HG03095 (cell line): ENCODE results near the gene ARL15.

ENCODE experiments used
- ATAC-seq: cut with Tn5 transposase; IDR thresholded peaks from one replicate; pipeline ENCODE4 v1.9.1; 2021; ENCODE audit warnings: moderate library complexity; ENCODE audit not compliant: unreplicated experiment

ARL15 gene

GRCh38 chr5:54288568-54289217 lies 21.7 kb downstream of the ARL15 start:
- no peak for ATAC-seq

DNA sequence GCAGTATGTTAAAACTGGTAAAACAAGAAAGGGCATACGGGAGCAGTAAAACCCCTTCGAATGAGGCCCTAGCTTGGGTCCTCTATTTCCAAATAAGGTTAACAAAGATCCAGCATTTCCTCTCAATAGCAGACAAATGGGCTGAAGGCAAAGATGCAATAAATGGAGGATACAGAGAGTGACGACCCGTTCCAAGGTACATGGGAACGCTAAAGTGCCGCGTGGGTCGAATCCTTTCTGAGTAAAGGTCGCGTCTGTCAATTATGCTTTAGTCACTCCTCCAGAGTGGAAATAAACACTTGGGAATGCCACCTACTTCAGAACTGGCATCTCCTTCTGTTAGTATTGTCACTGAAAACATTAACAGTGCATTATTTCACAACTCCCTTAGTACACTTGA lies 24.7 kb downstream of the ARL15 start:
- ATAC-seq, result no peak

GRCh38 chr5:54284586-54284985 lies 25.8 kb downstream of the ARL15 start:
- ATAC-seq, result no peak

GRCh38 chr5:54282876-54283275 lies 27.5 kb downstream of the ARL15 start:
- no peak for ATAC-seq

DNA sequence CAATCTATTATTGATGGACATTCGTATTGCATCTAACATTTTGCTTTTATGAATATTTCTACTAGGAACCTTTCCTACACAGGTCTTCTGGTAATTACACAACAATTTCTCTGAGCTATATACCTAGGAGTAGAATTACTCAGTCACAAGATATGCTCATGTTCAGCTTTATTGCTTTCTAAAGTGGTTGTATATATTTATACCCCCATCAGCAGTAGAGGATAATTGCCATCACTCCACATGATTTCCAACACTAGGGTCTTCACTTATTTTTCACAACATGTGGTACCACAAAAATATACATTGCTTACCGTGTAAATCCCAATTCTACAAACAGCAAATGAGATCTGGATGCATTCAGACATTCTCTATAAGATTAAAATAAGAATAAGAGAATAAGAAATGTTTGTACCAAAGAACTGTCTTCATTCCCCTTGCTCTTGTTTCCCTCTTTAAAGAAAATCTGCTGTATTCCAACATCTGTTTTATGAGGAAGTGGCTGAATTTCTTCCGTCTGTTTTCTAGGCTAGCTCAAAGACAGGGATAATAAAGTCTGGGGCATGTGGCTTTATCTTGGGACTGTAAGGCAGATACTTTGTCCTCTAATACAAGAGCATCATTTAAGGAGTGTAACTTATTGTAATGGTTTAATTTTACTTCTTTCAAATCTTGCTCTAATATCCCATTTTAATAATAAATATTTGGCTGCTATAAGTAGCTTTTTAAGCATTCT lies 28.2 kb downstream of the ARL15 start:
- ATAC-seq, result no peak

GRCh38 chr5:54279960-54280359 lies 30.4 kb downstream of the ARL15 start:
- ATAC-seq, result no peak

- ATAC-seq, result no peak
Measured at GRCh38 chr5:54278979-54279717, 31.2 kb downstream of the ARL15 start.

DNA sequence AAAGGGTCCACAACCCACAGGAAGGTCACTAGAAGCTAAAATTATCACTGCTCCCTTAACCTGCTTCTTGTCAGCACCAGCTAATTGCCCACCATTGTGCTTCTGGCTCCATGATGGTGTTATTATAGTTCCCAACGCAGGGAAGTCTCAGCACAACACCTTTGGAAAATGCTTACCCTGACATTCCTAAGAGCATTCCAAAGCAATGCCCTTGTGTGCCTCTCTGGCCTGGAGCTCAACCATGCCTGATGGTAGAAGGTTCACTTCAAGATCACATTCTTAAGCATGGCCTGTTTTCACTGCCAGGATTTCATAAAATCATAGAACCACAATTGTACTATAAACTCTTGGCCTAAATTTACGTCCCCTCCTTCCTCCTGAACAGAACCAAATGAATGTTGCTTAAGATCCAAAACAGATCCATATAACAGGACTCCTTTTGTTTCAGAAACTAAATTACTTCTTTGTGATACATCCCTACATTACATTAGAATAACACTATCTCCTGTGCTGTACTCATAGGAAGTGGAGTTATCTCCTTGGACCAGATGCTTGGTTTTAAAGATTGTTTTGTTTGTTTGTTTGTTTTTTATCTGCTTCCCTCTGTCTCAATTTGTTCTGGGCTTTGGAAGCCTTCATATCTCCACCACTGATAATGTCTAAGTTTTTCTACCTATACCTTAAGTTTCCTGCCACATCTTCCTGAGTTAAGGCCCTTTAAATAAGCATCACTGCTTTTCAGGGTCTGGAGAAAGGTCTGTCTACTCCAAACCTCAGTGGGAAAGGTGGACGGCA lies 32.1 kb downstream of the ARL15 start:
- ATAC-seq, result no peak

- ATAC-seq, result no peak
Measured at GRCh38 chr5:54276048-54276447, 34.3 kb downstream of the ARL15 start.

GRCh38 chr5:54275361-54275760 lies 35.0 kb downstream of the ARL15 start:
- ATAC-seq, result no peak

- no peak for ATAC-seq
Measured at GRCh38 chr5:54274944-54275343, 35.4 kb downstream of the ARL15 start.

GRCh38 chr5:54273715-54274114 lies 36.7 kb downstream of the ARL15 start:
- ATAC-seq, result no peak

- no peak for ATAC-seq
Measured at GRCh38 chr5:54272746-54273145, 37.6 kb downstream of the ARL15 start.

DNA sequence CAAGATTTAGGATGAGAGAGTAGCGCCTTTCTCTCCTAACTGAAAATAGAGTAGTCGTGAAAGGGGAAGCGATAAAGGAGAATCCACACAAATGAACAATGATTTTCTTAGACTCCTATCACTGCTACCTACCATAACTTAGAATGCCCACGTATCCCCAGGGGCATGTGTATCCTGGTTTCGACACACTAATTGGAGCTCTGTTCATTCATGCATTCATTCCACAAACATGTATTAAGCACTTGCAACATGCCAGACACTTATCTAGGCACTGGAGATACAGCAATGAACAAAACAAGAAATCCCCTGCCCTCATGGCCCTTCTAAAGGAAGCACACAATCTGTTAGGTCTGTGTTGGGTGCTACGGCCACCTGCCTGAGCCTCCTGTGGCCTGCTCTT lies 40.0 kb downstream of the ARL15 start:
- no peak for ATAC-seq

DNA sequence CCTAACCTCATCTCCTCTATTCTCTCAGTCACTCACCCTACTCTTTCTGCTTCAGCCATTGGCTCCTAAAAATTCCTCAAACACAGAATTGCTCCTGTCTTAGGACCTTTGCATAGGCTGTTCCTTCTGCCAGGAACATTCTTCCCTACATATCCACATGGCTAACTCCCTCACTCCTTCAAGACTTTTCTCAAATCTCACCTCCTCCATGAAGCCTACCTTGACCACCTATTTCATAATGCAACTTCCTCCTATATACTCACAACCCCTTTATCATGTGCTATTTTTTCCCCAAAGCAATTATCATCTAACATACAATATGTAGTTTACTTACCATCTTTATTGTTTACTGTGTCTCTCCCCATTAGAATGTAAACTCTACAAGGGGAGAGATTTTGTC lies 45.8 kb downstream of the ARL15 start:
- ATAC-seq, result no peak

DNA sequence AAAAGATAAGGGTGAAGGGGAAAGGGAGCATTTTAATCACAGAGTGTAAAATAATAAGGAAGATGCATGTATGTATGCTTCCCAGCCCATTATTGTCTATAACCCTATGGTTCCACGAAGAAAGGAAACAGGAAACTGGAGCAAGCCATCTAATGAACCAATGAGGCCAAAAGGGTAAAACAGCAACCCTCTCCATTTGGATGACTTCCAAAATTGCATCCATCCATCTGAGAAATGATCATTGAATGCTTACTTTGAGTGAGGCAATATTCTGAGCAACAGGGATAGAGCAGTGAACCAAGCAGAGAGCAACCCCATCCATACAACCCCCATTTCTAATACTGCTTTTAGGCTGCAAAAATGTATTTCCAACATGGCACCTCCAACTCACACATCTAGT lies 46.9 kb downstream of the ARL15 start:
- ATAC-seq, result no peak

DNA sequence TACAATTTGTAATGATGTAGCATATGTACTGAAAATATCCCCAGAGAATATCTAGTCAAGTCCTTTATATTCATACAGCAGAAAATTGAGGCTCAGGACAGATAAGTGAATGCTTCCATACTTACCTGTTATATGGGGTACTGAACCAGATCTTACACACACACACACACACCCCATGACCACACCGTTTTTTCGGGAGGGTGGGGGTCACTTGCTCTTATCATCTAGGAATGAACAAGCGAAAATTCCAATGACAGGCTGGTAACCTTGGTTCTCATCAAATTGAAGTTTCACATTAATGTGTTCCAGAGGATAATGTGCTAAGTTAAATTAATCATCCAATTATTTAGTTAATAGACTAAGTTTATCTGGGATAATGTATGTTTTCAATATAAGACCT lies 48.8 kb downstream of the ARL15 start:
- no peak for ATAC-seq

GRCh38 chr5:54259981-54260380 lies 50.4 kb downstream of the ARL15 start:
- ATAC-seq, result no peak

DNA sequence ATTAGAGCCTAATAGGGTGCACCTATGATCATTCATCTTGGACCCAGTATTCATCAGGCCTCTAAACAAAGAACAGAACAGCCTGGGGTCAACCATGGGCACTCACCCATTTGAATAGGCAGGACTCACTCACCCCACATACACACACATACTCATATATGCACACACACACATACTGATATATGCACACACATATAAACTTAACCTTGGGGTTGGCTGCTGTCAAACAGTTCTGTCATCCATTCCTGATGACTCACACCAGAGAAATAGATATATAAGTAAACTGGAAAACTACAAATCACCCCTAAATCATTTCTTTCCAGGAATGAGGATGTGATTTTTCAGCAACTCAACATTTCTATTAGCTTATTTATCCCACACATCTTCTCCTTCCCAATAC lies 51.3 kb downstream of the ARL15 start:
- ATAC-seq, result no peak

- ATAC-seq, result no peak
Measured at GRCh38 chr5:54257366-54258118, 52.8 kb downstream of the ARL15 start.
